ENCODE results near the gene FKBP2. TPM values are rescaled to one million over a fixed set of nuclear protein-coding genes. Genes with fewer than 3 reads are reported as not detected.

Gene FKBP2
- 100 to 1,000 TPM in 1 of 6 experiments, 10 to 100 TPM in 5; 49.4 to 108 (median 66.7) TPM for total RNA-seq
- long read RNA-seq, transcript FKBP2-201 (6 exons, 657 nt) = major isoform, 70 of 94 reads
- long read RNA-seq, partial matches to known transcripts = 14 of 94 reads
- long read RNA-seq, other reads (novel, unspliced or antisense) = 10 of 94 reads

DNA sequence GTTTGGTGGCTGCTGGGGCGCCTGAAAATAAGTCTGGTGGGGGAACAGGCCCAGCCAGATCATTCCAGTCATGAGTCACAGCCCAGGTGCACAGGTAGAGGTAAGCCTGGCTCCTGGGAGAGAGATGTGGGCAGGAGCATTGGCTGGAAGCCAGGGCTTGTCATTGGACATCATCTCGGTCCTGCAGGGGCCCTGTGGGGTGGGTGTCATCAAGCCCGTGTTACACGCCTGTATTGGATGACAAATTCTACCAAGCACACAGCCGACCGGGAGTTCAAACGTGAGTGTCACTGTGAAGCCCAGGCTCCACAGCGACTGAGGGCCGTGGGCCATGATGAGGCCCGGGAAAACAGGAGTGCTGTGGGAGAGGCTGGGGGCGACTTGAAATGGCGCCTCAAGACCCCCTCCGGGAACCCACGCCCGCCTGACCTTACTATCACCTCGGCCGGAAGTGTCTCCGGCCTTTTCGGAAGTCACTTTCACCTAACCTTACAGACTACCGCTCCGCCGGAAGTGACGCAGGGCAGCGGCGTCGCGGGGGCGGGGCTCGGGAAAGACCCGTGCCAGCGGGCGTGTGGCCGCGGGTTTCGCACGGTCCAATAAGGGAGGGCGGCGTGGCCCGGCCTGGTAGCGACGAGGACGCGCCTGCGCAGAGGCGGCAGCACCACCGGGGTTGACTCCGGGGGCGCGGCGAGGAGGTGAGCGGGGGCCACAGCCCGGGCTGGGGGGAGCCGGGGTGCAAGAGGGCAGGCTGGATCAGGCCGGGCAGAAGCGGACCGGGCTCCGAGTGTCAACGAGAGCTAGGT is at the start of gene FKBP2:
FKBP2 (plus strand) TSS at position 661 of the 806 bp plus-strand sequence. CDS start 1,293 bp downstream, outside the sequence.
- Histone ChIP-seq H3K27ac (peak within 1 kb of the TSS; percentile 96 to 98 (median 97)), H3K27me3 (no peaks in the 10 kb centered on the region), H3K4me1 (peaks cover 0 to 36% (median 12%) of the 10 kb centered on the region in 4 donors), H3K4me3 (peak within 1 kb of the TSS; percentile 93 to 98 (median 98)), H3K36me3 (peaks cover 0 to 5% (median 2%) of the 10 kb centered on the region in 4 donors), H3K9me3 (no peaks in the 10 kb centered on the region)
- 1% methylated on average over 19 of the region's 58 CpGs for WGBS (ENCODE audit: insufficient coverage, low coverage, low lambda C conversion rate, missing lambda C conversion rate)
- ATAC-seq (peak; percentile 54 to 73 (median 68)), DNase-seq (peak; percentile 98 to 99 (median 99))
- TF ChIP-seq, protein P1, sequence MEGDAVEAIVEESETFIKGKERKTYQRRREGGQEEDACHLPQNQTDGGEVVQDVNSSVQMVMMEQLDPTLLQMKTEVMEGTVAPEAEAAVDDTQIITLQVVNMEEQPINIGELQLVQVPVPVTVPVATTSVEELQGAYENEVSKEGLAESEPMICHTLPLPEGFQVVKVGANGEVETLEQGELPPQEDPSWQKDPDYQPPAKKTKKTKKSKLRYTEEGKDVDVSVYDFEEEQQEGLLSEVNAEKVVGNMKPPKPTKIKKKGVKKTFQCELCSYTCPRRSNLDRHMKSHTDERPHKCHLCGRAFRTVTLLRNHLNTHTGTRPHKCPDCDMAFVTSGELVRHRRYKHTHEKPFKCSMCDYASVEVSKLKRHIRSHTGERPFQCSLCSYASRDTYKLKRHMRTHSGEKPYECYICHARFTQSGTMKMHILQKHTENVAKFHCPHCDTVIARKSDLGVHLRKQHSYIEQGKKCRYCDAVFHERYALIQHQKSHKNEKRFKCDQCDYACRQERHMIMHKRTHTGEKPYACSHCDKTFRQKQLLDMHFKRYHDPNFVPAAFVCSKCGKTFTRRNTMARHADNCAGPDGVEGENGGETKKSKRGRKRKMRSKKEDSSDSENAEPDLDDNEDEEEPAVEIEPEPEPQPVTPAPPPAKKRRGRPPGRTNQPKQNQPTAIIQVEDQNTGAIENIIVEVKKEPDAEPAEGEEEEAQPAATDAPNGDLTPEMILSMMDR (IDR thresholded peaks at IDR 0.05) = no peak
- TF ChIP-seq POLR2A (IDR thresholded peaks at IDR 0.05) = peak; percentile 96
- intact Hi-C loops (cut with DNase I) = no loop called here

DNA sequence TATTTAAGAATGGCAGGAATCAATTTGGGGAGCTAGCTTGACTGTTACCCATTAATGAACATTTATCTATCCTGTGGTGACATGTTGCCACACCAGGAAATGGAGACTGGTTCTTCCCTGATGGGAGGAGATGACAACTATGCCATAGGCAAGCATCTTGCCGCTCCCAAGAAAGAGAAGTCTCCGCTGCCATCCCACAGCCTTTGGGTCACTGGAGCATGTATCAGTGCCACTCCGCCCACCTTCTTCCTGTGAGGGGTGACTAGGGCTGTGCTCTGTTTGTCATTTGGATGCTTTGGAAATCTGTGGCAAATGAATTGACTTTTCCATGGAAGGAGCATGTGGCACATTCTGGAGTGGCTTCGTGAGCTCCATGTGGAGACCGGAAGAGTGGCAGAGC is 48.5 kb upstream of the FKBP2 start:
- Histone ChIP-seq H3K4me3 (no peak overlapping the region), H3K9me3 (no peaks in the 10 kb centered on the region), H3K36me3 (peaks cover 7 to 51% (median 36%) of the 10 kb centered on the region in 4 donors), H3K4me1 (peaks cover 0 to 28% (median 4%) of the 10 kb centered on the region in 4 donors), H3K27me3 (no peaks in the 10 kb centered on the region), H3K27ac (no peak overlapping the region)
- DNase-seq = no peak
- intact Hi-C loops (cut with DNase I) = no loop called here
- 68% methylated on average over 2 of the region's 5 CpGs for WGBS (ENCODE audit: insufficient coverage, low coverage, low lambda C conversion rate, missing lambda C conversion rate)
- TF ChIP-seq POLR2A (IDR thresholded peaks at IDR 0.05) = no peak
- TF ChIP-seq, protein P1 (IDR thresholded peaks at IDR 0.05) = no peak
- no peak for ATAC-seq

DNA sequence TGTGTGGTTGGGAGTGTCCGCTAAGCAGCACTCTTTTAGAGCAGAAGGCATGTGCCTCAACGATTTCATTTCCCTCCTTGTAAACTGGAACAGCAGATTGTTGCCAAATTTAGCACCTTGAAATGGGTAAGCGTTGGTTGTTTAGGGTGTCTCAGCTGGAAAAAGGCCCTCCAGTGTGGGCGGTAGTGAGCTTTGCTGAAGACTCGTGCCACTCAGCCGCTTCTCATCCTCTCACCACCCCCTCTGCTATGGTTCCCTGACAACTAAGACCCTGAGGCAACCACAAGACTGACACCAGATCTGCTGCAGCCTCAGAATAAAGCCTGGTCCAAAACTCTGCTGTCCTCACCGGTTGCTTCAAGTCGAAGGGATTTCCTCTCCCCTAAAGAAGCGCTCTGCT is 44.3 kb upstream of the FKBP2 start:
- TF ChIP-seq POLR2A (IDR thresholded peaks at IDR 0.05) = no peak
- TF ChIP-seq, protein P1 (IDR thresholded peaks at IDR 0.05) = no peak
- no peaks in the 10 kb centered on the region for H3K27me3 ChIP-seq
- no peak overlapping the region for H3K27ac ChIP-seq
- no peak overlapping the region for H3K4me3 ChIP-seq
- 100% methylated on average over 1 of the region's 9 CpGs for WGBS (ENCODE audit: insufficient coverage, low coverage, low lambda C conversion rate, missing lambda C conversion rate)
- peaks cover 7 to 88% (median 53%) of the 10 kb centered on the region in 4 donors for H3K36me3 ChIP-seq
- no peaks in the 10 kb centered on the region for H3K4me1 ChIP-seq
- no peak for DNase-seq
- ATAC-seq = no peak
- intact Hi-C loops (cut with DNase I) = no loop called here
- no peaks in the 10 kb centered on the region for H3K9me3 ChIP-seq

DNA sequence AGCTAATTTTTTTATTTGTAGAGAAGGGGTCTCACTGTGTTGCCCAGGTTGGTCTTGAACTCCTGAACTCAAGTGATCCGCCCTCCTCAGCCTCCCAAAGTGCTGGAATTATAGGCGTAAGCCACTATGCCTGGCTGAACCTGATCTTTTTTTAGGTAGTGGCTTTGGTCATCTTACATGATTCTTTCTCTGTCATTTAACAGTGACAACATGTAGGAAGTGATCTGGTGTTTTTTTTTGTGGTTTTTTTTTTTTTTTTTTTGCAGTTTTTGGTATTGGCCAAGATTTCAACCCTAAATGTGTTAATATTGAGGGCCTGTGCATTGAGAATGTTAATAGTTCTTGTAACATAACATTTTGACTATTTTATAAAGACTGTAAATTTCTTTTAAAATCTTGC is 42.4 kb upstream of the FKBP2 start:
- no peaks in the 10 kb centered on the region for H3K27me3 ChIP-seq
- no peaks in the 10 kb centered on the region for H3K4me1 ChIP-seq
- no peak for TF ChIP-seq POLR2A (IDR thresholded peaks at IDR 0.05)
- TF ChIP-seq, protein P1 (IDR thresholded peaks at IDR 0.05) = no peak
- H3K27ac ChIP-seq = no peak overlapping the region
- peaks cover 15 to 95% (median 58%) of the 10 kb centered on the region in 4 donors for H3K36me3 ChIP-seq
- H3K4me3 ChIP-seq = no peak overlapping the region
- no peaks in the 10 kb centered on the region for H3K9me3 ChIP-seq
- ATAC-seq (no peak), DNase-seq (no peak)
- intact Hi-C loops (cut with DNase I) = no loop called here
- 100% methylated on average over 1 of the region's 2 CpGs for WGBS (ENCODE audit: insufficient coverage, low coverage, low lambda C conversion rate, missing lambda C conversion rate)
